ENCODE measurements around the gene FSD1.
"Not testable (repeated sequence)": the region's sequence is repeated elsewhere in the genome, so short reads cannot be mapped to it uniquely, and the experiment has no call there.

Gene FSD1

GRCh38 chr19:4304538-4305256 lies at the start of gene FSD1:
TSS of gene FSD1 (plus strand) at chr19:4304598. CDS start at chr19:4304747, 149 bp downstream.
- DNase-seq = peak in 5 of 6 experiments; percentile 45 to 57 (median 50)

DNA sequence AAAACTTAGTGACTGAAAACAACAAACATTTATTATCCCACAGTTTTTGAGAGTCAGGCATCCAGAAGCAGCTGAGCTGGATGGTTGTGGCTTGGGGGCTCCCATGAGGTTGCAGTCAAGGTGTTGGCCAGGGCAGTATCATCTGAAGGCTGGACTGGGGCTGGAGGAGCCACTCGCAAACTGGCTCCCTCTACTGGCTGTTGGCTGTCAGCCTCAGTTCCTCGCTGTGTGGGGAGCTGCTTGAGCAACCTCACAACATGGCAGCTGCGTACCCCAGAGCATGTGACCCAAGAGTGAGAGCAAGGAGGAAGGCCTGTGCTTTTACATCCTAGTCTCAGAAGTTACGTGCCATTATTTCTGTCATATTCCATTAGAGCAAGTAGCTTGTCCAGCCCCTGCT lies 47.8 kb upstream of the FSD1 start:
- DNase-seq = no peak

- no peak for DNase-seq
Measured at GRCh38 chr19:4257025-4257424, 47.4 kb upstream of the FSD1 start.

- DNase-seq = no peak
Measured at GRCh38 chr19:4258181-4258580, 46.2 kb upstream of the FSD1 start.

DNA sequence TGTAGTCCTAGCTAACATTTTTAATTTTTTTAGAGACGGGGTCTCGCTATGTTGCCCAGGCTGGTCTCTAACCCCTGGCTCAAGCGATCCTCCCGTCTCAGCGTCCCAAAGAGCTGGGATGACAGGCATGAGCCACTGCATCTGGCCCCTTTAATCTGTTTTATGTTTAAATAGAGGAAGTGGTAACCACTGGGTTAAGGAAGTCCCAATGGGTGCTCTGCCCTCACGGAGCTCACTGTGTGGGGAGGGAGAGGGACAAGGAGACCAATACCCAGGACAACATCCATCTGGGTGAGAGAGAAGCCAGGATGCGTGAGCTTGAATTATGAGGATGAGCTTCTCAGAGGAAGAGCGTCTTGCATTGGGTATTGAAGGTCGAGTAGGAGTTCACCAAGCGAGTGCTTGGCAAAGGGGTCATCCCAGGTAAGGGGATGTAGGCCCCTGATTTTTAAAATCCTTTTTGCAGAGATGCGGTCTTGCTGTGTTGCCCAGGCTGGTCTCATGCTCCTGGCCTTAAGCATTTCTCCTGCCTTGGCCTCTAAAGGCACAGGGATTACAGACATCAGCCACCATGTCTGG lies 43.7 kb upstream of the FSD1 start:
- DNase-seq = no peak

DNA sequence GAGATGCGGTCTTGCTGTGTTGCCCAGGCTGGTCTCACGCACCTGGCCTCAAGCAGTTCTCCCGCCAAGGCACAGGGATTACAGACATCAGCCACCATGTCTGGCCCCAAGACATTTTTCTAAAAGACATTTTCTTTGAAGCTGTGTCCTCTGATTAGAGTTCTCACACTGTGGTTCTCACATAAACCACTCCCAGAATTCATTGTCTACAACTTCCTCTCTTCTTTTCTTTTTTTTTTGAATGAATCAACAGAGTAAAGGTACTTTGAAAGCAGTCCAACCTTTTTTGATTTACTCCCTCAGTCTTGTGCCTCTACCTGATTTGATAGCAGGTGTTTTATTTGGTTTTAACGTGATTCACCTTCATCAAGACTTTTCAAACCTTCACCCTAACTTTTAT lies 39.6 kb upstream of the FSD1 start:
- DNase-seq = peak in 3 of 6 experiments; percentile 12 to 34 (median 14)

GRCh38 chr19:4266253-4267000 lies 38.0 kb upstream of the FSD1 start:
- no peak for DNase-seq

DNA sequence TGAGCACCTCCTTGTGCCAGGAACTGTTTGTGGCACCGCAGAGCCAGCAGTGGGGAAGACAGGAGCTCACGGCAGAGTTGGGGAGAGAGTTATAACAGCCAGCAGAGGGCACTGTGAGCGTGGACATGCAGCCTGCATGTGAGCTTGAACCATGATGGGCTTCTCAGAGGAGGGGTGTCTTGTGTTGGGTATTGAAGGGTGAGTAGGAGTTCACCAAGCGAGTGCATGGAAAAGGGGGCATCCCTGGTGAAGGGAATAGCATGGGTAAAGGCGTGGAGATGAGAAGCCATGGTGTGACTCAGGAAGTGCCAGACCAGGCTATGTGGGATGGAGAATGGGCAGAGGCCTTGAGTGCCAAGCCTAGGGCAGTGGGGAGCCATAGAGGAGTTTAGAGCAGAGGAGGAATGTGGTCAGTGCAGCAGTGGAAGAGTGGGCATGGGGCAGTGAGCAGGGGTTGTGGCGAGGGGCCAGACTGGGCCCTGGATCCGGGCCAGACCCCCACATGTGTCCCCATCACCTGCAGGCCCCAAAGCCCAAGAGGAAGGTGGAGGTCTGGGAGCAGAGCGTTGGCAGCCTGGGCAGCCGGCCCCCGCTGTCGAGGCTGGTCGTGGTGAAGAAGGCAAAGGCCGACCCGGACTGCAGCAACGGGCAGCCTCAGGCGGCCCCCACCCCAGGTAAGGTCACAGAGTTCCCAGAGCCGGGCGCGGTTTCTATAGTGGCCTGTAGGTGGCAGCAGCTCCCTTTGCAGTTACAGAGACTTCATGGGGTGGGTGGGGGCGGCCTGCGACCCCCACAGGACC lies 37.1 kb upstream of the FSD1 start:
- DNase-seq = peak; percentile 28 to 63 (median 51)

- DNase-seq = no peak
Measured at GRCh38 chr19:4267901-4268815, 36.2 kb upstream of the FSD1 start.

DNA sequence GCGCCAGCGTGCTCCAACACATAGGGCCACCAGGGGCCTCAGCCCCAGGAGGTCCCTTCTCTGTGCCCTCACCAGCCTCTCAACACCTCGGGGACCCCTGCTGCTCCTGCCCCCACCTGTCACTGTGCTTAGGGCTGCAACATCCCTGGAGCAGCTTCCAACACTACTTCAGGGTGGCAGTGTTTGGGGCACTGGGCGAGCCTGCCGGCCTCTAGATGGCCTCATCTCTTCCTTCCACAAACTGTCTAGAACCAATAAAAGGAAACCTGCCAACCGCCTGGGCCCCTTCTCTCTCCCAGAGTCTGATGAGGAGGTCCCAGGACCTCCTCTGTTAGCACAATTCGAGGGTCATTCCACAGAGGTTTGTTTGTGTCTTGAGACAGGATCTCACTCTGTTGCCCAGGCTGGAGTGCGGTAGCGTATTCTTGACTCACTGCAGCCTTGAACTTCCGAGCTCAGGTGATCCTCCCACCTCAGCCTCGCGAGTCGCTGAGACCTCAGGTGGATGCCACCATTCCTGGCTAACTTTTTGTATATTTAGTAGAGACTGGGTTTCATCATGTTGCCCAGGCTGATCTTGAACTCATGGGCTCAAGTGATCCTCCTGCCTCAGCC lies 35.5 kb upstream of the FSD1 start:
- DNase-seq = no peak

DNA sequence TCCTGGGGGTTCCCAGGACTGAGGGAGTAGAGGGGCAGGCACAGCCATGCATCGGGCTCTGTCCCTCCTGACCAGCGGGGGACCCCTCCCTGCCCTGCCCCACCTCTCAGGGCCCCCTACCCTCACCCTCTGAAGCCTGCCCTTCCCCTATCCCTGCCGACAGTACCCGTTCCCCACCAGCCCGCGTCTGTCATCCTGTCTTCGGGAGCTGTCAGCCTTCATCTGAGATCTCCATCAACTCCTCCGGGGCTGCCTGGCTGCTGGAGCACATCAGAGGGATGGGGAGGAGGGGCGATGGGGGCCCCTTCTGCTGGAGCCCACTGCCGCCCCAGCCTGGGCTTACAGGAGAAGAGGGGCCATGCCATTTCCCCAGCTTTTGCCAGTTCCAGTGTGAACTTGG lies 31.5 kb upstream of the FSD1 start:
- DNase-seq = no peak

DNA sequence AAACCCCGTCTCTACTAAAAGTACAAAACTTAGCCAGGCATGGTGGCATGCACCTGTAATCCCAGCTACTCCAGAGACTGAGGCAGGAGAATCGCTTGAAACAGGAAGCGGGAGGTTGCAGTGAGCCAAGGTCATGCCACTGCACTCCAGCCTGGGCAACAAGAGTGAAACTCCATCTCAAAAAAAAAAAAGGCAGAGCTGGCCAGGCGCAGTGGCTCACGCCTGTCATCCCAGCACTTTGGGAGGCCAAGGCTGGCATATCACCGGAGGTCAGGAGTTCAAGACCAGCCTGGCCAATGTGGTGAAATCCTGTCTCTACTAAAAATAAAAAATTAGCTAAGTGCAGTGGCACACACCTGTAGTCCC lies 30.1 kb upstream of the FSD1 start:
- not testable (repeated sequence) for DNase-seq

DNA sequence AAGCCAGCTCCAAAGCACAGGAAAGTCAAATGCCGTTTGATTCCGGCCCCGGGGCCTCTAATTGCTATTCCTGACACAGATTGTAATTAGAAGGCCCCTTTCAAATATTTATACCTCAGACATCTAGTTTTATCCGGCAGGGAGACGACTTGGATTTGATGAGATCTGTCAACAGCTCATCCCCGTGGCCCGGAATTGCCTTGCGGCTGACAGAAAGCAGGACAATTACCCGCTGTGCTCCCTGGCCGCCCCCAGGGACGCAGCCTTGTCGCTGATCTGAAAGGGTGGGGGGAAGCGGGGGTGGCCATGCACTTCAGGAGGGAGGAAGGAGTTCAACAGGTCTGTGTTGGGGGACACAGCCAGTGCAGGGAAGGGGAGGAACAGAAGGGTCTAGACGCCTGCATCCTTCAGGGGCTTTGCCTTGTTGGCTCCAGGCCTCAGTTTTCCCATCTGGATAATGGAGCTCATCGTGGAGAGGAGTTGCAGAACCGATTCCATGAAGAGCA lies 27.2 kb upstream of the FSD1 start:
- no peak for DNase-seq

GRCh38 chr19:4278010-4278409 lies 26.4 kb upstream of the FSD1 start:
- DNase-seq = no peak

DNA sequence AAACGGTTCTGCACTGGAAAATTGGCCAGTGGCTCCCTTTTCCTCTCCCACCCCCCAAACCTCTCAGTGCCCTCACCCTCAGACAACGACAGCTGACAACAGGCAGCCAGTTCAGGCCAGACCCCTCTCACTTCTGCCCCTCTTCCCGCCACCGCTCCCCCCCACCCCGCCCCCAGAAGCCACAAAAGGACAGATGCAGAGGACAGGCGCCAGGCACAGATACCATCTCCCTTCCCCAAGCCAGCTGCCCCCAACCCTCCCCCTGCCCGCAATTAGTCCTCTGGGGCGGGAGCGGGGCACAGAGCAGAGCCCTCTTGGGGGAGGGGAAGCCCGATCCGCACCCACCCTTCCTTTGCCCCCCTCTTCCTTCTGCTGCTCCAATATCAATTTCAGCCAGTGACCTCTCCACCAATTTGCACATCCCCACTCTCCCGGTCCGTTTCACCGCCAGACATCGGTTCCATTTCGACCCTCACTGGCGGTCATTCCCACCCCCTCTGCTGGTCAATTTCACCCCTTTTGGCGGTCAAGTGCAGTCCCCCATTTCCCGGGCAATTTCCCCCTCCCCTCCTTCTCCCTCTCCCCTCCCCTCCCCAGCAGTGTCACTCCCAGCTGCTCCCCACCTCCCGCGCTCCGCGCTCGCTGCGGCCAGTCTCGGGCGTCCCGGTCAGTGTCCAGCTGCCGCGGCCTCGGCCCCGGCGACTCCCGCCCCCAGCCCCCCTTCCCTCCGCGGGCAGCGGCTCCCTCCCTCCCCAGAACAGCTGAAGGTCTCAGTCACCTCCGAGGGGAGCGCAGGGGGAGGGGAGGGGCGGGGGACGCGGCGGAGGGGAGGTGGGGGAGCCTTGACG lies 25.8 kb upstream of the FSD1 start, which contains the start of gene SHD:
Gene SHD (plus strand): TSS at position 848 of the 848 bp plus-strand sequence. CDS start 798 bp downstream, outside the sequence.
- DNase-seq = no peak

DNA sequence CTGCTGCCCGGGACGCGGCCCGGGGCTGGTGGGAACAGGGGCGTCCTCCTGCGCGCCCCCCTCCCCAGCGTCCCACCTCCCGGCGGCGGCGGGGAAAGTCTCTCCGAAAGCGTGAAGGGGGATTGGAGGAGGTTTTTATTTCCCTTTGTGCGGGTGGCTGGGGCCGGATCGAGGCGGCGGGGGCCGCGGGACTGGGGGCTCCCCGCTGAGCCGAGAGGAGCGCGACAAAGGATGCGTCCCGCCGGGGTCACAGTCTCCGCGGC lies 25.2 kb upstream of the FSD1 start:
- DNase-seq = no peak

- no peak for DNase-seq
Measured at GRCh38 chr19:4279530-4280422, 24.6 kb upstream of the FSD1 start.

GRCh38 chr19:4284176-4284958 lies 20.0 kb upstream of the FSD1 start:
- DNase-seq = no peak

- DNase-seq = no peak
Measured at GRCh38 chr19:4284974-4285373, 19.4 kb upstream of the FSD1 start.

Measured in stimulated activated naive CD4-positive, alpha-beta T cell (primary cell).